K562 (cell line): ENCODE measurements around the gene PSMB11. TPM values are rescaled to one million over a fixed set of nuclear protein-coding genes. Genes with fewer than 3 reads are reported as not detected.

ENCODE experiments used
- DDX20 ChIP-seq: fragments of 450-650 bp; IDR thresholded peaks from 2 replicates; pipeline ENCODE4 v1.6.1; 2016; ENCODE audit warnings: missing genetic modification characterization, low read depth, mild to moderate bottlenecking, missing compliant biosample characterization, moderate library complexity
- HSF4 ChIP-seq: fragments of 250-450 bp; sonication (Bioruptor Pico); IDR thresholded peaks from 2 replicates; pipeline ENCODE4 v2.1.2; 2022; ENCODE audit warnings: mild to moderate bottlenecking, moderate library complexity, borderline replicate concordance
- KLF10 ChIP-seq: fragments of 250-450 bp; sonication (Bioruptor Pico); IDR thresholded peaks from 2 replicates; pipeline ENCODE4 v1.6.1; 2021; ENCODE audit warnings: matching md5 sums
- KLF6 ChIP-seq: fragments of 250-450 bp; sonication (Bioruptor Pico); IDR thresholded peaks from 2 replicates; pipeline ENCODE4 v1.4.0; 2020; ENCODE audit warnings: mild to moderate bottlenecking, moderate library complexity, borderline replicate concordance
- LARP7 ChIP-seq: fragments of 450-650 bp; IDR thresholded peaks from 2 replicates; pipeline ENCODE4 v1.6.1; 2016
- MYNN ChIP-seq, 2 experiments: sonication (generic); formaldehyde crosslinking in 1 of 2; IDR thresholded peaks; 2 replicates each; pipeline versions ENCODE4 v1.5.0 to v1.6.1; 2016 to 2020; ENCODE audit warnings: antibody characterized with exemption in 1 of 2, missing genetic modification reagents in 1 of 2
- NKRF ChIP-seq: fragments of 450-650 bp; IDR thresholded peaks from 2 replicates; pipeline ENCODE4 v1.6.1; 2016; ENCODE audit warnings: borderline replicate concordance
- NONO ChIP-seq, 2 experiments: fragments of 200-400 bp in 1 of 2; fragments of 450-650 bp in 1 of 2; formaldehyde crosslinking in 1 of 2; IDR thresholded peaks; 2 replicates each; pipeline ENCODE4 v1.6.1; 2017; ENCODE audit warnings: low read depth in 2 of 2, mild to moderate bottlenecking in 2 of 2, moderate library complexity in 2 of 2, low read length in 1 of 2
- RCOR1 ChIP-seq, 2 experiments: IDR thresholded peaks; 2 replicates each; pipeline ENCODE4 v1.6.1; 2012; ENCODE audit warnings: low read depth in 2 of 2, low read length in 2 of 2, borderline replicate concordance in 1 of 2, improper control_type of control experiment in 1 of 2
- SIN3A ChIP-seq, 2 experiments: fragments of 150-350 bp in 1 of 2; IDR thresholded peaks; 2 replicates each; pipeline ENCODE4 v1.6.1; 2011 to 2016; ENCODE audit warnings: borderline replicate concordance in 2 of 2, low read depth in 2 of 2, low read length in 2 of 2, mild to moderate bottlenecking in 2 of 2, moderate library complexity in 2 of 2; ENCODE audit not compliant: control insufficient read depth in 1 of 2
- SMARCA5 ChIP-seq: fragments of 450-650 bp; IDR thresholded peaks from 2 replicates; pipeline ENCODE4 v1.6.1; 2016
- SNIP1 ChIP-seq: fragments of 450-650 bp; IDR thresholded peaks from 2 replicates; pipeline ENCODE4 v1.7.1; 2017; ENCODE audit warnings: low read depth, mild to moderate bottlenecking
- SNRNP70 ChIP-seq: fragments of 200-400 bp; formaldehyde crosslinking; optimal IDR thresholded peaks from 2 replicates; pipeline ENCODE3; 2017; ENCODE audit warnings: low read depth, low read length
- STAT5B ChIP-seq: fragments of 250-450 bp; sonication (Bioruptor Pico); IDR thresholded peaks from 2 replicates; pipeline ENCODE4 v1.8.0; 2021; ENCODE audit warnings: mild to moderate bottlenecking, inconsistent platforms
- TSHZ1 ChIP-seq: fragments of 250-450 bp; sonication (Bioruptor Pico); IDR thresholded peaks from 2 replicates; pipeline ENCODE4 v1.4.0; 2020; ENCODE audit warnings: mild to moderate bottlenecking, moderate library complexity
- UBTF ChIP-seq, 2 experiments: IDR thresholded peaks; 2 replicates each; pipeline ENCODE4 v1.6.1; 2012; ENCODE audit warnings: improper control_type of control experiment in 2 of 2, low read depth in 2 of 2, low read length in 2 of 2, borderline replicate concordance in 1 of 2
- ZNF134 ChIP-seq: fragments of 250-450 bp; sonication (Bioruptor Pico); conservative IDR thresholded peaks from 2 replicates; pipeline ENCODE4 v1.4.0; 2020
- ZNF311 ChIP-seq: fragments of 250-450 bp; sonication (Bioruptor Pico); IDR thresholded peaks from 2 replicates; pipeline ENCODE4 v1.4.0; 2020; ENCODE audit warnings: mild to moderate bottlenecking, moderate library complexity
- ZNF431 ChIP-seq: sonication (generic); formaldehyde crosslinking; IDR thresholded peaks from 2 replicates; pipeline ENCODE4 v1.8.0; 2022; ENCODE audit warnings: mild to moderate bottlenecking, missing genetic modification reagents
- ZNF57 ChIP-seq: fragments of 450-650 bp; formaldehyde crosslinking; IDR thresholded peaks from 2 replicates; pipeline ENCODE4 v1.4.0; 2020; ENCODE audit warnings: mild to moderate bottlenecking, moderate library complexity
- polyA plus RNA-seq, 8 experiments: library from polyadenylated mRNA; depleted of rRNA in 4 of 8; stranded (reverse) in 5 of 8; unstranded in 3 of 8; fragments of >200 nt; fragmentation: Nextera tagmentation in 2 of 8; fragmentation: Illumina TruSeq in 1 of 8; extraction: Ambion mirVana in 2 of 8; extraction: Trizol in 1 of 8; gene quantifications; 2 replicates each; pipeline versions ENCODE4 v1.2.1 to v1.2.3, GENCODE V29; 2011 to 2014; ENCODE audit warnings: inconsistent platforms in 1 of 8, missing spikeins in 1 of 8
- total RNA-seq, 7 experiments: library from RNA; depleted of rRNA in 6 of 7; stranded (reverse); fragments of >200 nt in 6 of 7; fragmentation: Illumina TruSeq in 2 of 7; extraction: Trizol in 2 of 7; gene quantifications; 2 replicates each; pipeline versions ENCODE4 v1.2.1 to v1.2.3, GENCODE V29; 2011 to 2021; ENCODE audit warnings: low replicate concordance in 1 of 7

Gene PSMB11
- total and polyA plus RNA-seq, 9 of the 15 experiments (the other 6 are each of a cell fraction or from before 2014, with no cell fraction given), result not detected

GRCh38 chr14:23056145-23056955 lies 14.3 kb downstream of the PSMB11 start (continued):
- no peak for TF ChIP-seq UBTF (IDR thresholded peaks at IDR 0.05; ENCODE audit: borderline replicate concordance in 1 of 2, low read depth in 2 of 2, low read length in 2 of 2)
- no peak for TF ChIP-seq ZNF431 (CRISPR knock-in tag)
- 0 out of 2 replicates have a peak, but pooled peaks have one; percentile 58 for TF ChIP-seq LARP7
- peak; percentile 68 for TF ChIP-seq NKRF
- no peak for TF ChIP-seq KLF6 (CRISPR knock-in tag)
- no peak for TF ChIP-seq ZNF134 (CRISPR knock-in tag)
- TF ChIP-seq STAT5B (CRISPR knock-in tag), result no peak
- no peak for TF ChIP-seq ZNF57 (CRISPR knock-in tag)
- no peak for TF ChIP-seq SNIP1
- TF ChIP-seq NONO (IDR thresholded peaks at IDR 0.05; ENCODE audit: low read depth in 2 of 2, low read length in 1 of 2), result no peak
- TF ChIP-seq HSF4 (CRISPR knock-in tag), result no peak
- no peak for TF ChIP-seq SNRNP70
- TF ChIP-seq ZNF311, result no peak
- peak; percentile 63; the same call in 1 of the 2 replicates for TF ChIP-seq MYNN (IDR thresholded peaks at IDR 0.05)
- no peak for TF ChIP-seq MYNN (CRISPR knock-in tag; IDR thresholded peaks at IDR 0.05)
- TF ChIP-seq DDX20 (tag), result no peak
- TF ChIP-seq TSHZ1 (CRISPR knock-in tag), result no peak
- peak in 1 of 2 experiments; percentile 48; a peak in 2 of 4 replicates for TF ChIP-seq SIN3A (IDR thresholded peaks at IDR 0.05; ENCODE audit: borderline replicate concordance in 2 of 2, control insufficient read depth in 1 of 2, low read depth in 2 of 2, low read length in 2 of 2)
- 0 out of 2 replicates have a peak, but pooled peaks have one; percentile 54 for TF ChIP-seq SMARCA5
- TF ChIP-seq RCOR1 (IDR thresholded peaks at IDR 0.05; ENCODE audit: borderline replicate concordance in 1 of 2, low read depth in 2 of 2, low read length in 2 of 2), result peak in 1 of 2 experiments; percentile 69; a peak in 2 of 4 replicates
- no peak for TF ChIP-seq KLF10 (CRISPR knock-in tag)
